Spleen (tissue), 11 donors: ENCODE results near the gene NEO1. TPM values are rescaled to one million over a fixed set of nuclear protein-coding genes. Genes with fewer than 3 reads are reported as not detected.

Experiments used
- DNase-seq: peaks from one replicate; pipeline ENCODE4 v3.0.0-alpha.2; 2020
- H3K27ac ChIP-seq, 8 donors: fragments of 200-600 bp; sonication (generic) in 7 of 8; 1 replicate in 4 of 8; 2 replicates in 4 of 8; pipeline versions ENCODE4 v1.5.0 to v1.8.0; 2016 to 2021; ENCODE audit warnings: inconsistent platforms in 4 of 8, mild to moderate bottlenecking in 4 of 8, moderate library complexity in 1 of 8
- H3K27me3 ChIP-seq, 7 donors: fragments of 200-600 bp; sonication (generic) in 6 of 7; replicated peaks in 1 of 7; 1 replicate in 4 of 7; 2 replicates in 3 of 7; pipeline versions ENCODE4 v1.5.0 to v1.8.0; 2016 to 2021; ENCODE audit warnings: inconsistent platforms in 3 of 7, mild to moderate bottlenecking in 1 of 7
- H3K36me3 ChIP-seq, 6 donors: fragments of 200-600 bp; sonication (generic) in 5 of 6; 1 replicate in 4 of 6; 2 replicates in 2 of 6; pipeline versions ENCODE4 v1.5.0 to v1.8.0; 2016 to 2021; ENCODE audit warnings: inconsistent platforms in 2 of 6
- H3K4me1 ChIP-seq, 6 donors: fragments of 200-600 bp; sonication (generic) in 5 of 6; 1 replicate in 3 of 6; 2 replicates in 3 of 6; pipeline versions ENCODE4 v1.5.0 to v1.8.0; 2016 to 2021; ENCODE audit warnings: inconsistent platforms in 3 of 6
- H3K4me3 ChIP-seq, 8 donors: fragments of 200-600 bp; sonication (generic) in 7 of 8; 1 replicate in 4 of 8; 2 replicates in 4 of 8; pipeline versions ENCODE4 v1.5.0 to v1.8.0; 2016 to 2021; ENCODE audit warnings: inconsistent platforms in 4 of 8, mild to moderate bottlenecking in 4 of 8, moderate library complexity in 2 of 8
- H3K9me3 ChIP-seq, 8 donors: fragments of 200-600 bp; sonication (generic) in 7 of 8; 1 replicate in 4 of 8; 2 replicates in 4 of 8; pipeline versions ENCODE4 v1.5.0 to v1.8.0; 2016 to 2021; ENCODE audit warnings: inconsistent platforms in 4 of 8
- CTCF ChIP-seq, 11 experiments: fragments of 200-600 bp in 7 of 11; fragments of 450-650 bp in 4 of 11; sonication (generic) in 4 of 11; IDR thresholded peaks in 8 of 11; conservative IDR thresholded peaks in 3 of 11; 1 replicate in 7 of 11; 2 replicates in 4 of 11; pipeline versions ENCODE4 v1.4.0 to v1.8.0; 2016 to 2021; ENCODE audit warnings: antibody characterized with exemption in 11 of 11, inconsistent platforms in 4 of 11, mild to moderate bottlenecking in 1 of 11
- POLR2A ChIP-seq, 3 donors: fragments of 450-650 bp; IDR thresholded peaks; one replicate each; pipeline ENCODE4 v1.5.1; 2017; ENCODE audit warnings: antibody characterized with exemption in 3 of 3, mild to moderate bottlenecking in 1 of 3
- POLR2AphosphoS5 ChIP-seq, 3 donors: sonication (generic); formaldehyde crosslinking; IDR thresholded peaks; one replicate each; pipeline ENCODE4 v1.5.1; 2017; ENCODE audit warnings: antibody characterized with exemption in 3 of 3
- WGBS, 5 donors: extraction: QIAGEN DNeasy Blood & Tissue Kit in 3 of 5; methylation state at CpG; one replicate each; pipeline versions ENCODE4 v1.1.5 to v1.1.7; 2013 to 2018; 5-methylcytosine and 5-hydroxymethylcytosine counted together
- intact Hi-C: fragments of 100-400 bp; cut with DNase I; formaldehyde crosslinking; loops from one replicate; pipeline ENCODE4 v1.15.0; 2023; ENCODE audit warnings: low total_unique reads
- polyA plus RNA-seq, 3 donors: library from polyadenylated mRNA; stranded (reverse); fragments of 200-250 nt; gene quantifications; one replicate each; pipeline ENCODE4 v1.2.1, GENCODE V29; 2013
- total RNA-seq, 7 donors: library from RNA; depleted of rRNA in 3 of 7; stranded (reverse); fragments of >200 nt in 3 of 7; fragmentation: NEBNext Ultra II Directional in 4 of 7; extraction: Animal tissue kit (Norgen Biotek cat#: 25700) in 4 of 7; gene quantifications; one replicate each; pipeline versions ENCODE4 v1.1.0 to v1.2.1, GENCODE V29; 2016 to 2021
- donor health status: healthy with polysubstance abuse.
- donor health status: DM: no; HTN: no; CAD: no; lungs with moderate emphysema.
- donor health status: DM: no; HTN: no; CAD: no.
- donor health status: Bipolar disorder and iron deficiency.
- donor health status: healthy.
- donor health status: DM: no; HTN: no; CAD: no.
- donor health status: DM: yes; HTN: yes; CAD: no.

Gene NEO1
- total and polyA plus RNA-seq, 10 donors: 1.4 to 14.3 (median 10.5) TPM

GRCh38 chr15:73303636-73304035, 251.4 kb downstream of the NEO1 start:
- peak overlapping the region in 6 of 8 donors; percentile 16 to 78 (median 59) for H3K27ac ChIP-seq
- no peak for TF ChIP-seq POLR2A (IDR thresholded peaks at IDR 0.05)
- no peak for TF ChIP-seq POLR2AphosphoS5 (IDR thresholded peaks at IDR 0.05)
- TF ChIP-seq CTCF (IDR thresholded peaks at IDR 0.05 in 8 of 11, conservative IDR thresholded peaks at IDR 0.05 in 3 of 11): no peak
- 24 to 49% (median 29%) methylated on average over 5 of the region's 5 CpGs for WGBS, 5 donors
- no peaks in the 10 kb centered on the region for H3K9me3 ChIP-seq
- no peak for DNase-seq
- peaks cover 0 to 45% (median 8%) of the 10 kb centered on the region in 6 donors for H3K4me1 ChIP-seq
- H3K36me3 ChIP-seq: peaks cover 0 to 28% (median 0%) of the 10 kb centered on the region in 6 donors
- intact Hi-C loops: no loop called here
- H3K4me3 ChIP-seq: peak overlapping the region in 1 of 8 donors; percentile 28
- H3K27me3 ChIP-seq: no peaks in the 10 kb centered on the region

GRCh38 chr15:73305331-73306211, 253.3 kb downstream of the NEO1 start:
- no peak for DNase-seq
- 65 to 77% (median 70%) methylated on average over 11 to 12 of the region's 12 CpGs for WGBS, 5 donors
- Histone ChIP-seq H3K36me3 (peaks cover 0 to 22% (median 0%) of the 10 kb centered on the region in 6 donors), H3K4me3 (no peak overlapping the region), H3K27me3 (no peaks in the 10 kb centered on the region), H3K9me3 (no peaks in the 10 kb centered on the region), H3K27ac (peak overlapping the region in 1 of 8 donors; percentile 78), H3K4me1 (peaks cover 0 to 40% (median 8%) of the 10 kb centered on the region in 6 donors)
- intact Hi-C loops: no loop called here
- TF ChIP-seq POLR2A (IDR thresholded peaks at IDR 0.05) (no peak), POLR2AphosphoS5 (IDR thresholded peaks at IDR 0.05) (no peak), CTCF (IDR thresholded peaks at IDR 0.05 in 8 of 11, conservative IDR thresholded peaks at IDR 0.05 in 3 of 11) (peak in 5 of 11 experiments; percentile 16 to 46 (median 30))

GRCh38 chr15:73308305-73308704, 256.0 kb downstream of the NEO1 start:
- DNase-seq: no peak

GRCh38 chr15:73313861-73314260, 261.6 kb downstream of the NEO1 start:
- Histone ChIP-seq H3K4me3 (no peak overlapping the region), H3K4me1 (peaks cover 0 to 10% (median 2%) of the 10 kb centered on the region in 6 donors), H3K9me3 (no peaks in the 10 kb centered on the region), H3K27me3 (peaks cover 0 to 19% (median 3%) of the 10 kb centered on the region in 7 donors), H3K27ac (no peak overlapping the region), H3K36me3 (no peaks in the 10 kb centered on the region)
- intact Hi-C loops: no loop called here
- TF ChIP-seq POLR2A (IDR thresholded peaks at IDR 0.05) (no peak), POLR2AphosphoS5 (IDR thresholded peaks at IDR 0.05) (no peak), CTCF (IDR thresholded peaks at IDR 0.05 in 8 of 11, conservative IDR thresholded peaks at IDR 0.05 in 3 of 11) (no peak)
- no peak for DNase-seq
- WGBS, 5 donors: 63 to 69% (median 67%) methylated on average over 2 of the region's 2 CpGs

More at GRCh38 chr15:73308305-73308704, 256.0 kb downstream of the NEO1 start:
- no peaks in the 10 kb centered on the region for H3K36me3 ChIP-seq
- 85 to 96% (median 92%) methylated on average over 8 of the region's 8 CpGs for WGBS, 5 donors
- TF ChIP-seq POLR2A (IDR thresholded peaks at IDR 0.05) (no peak), POLR2AphosphoS5 (IDR thresholded peaks at IDR 0.05) (no peak)
- no peaks in the 10 kb centered on the region for H3K9me3 ChIP-seq
- no peak overlapping the region for H3K27ac ChIP-seq
- H3K27me3 ChIP-seq: peaks cover 0 to 3% (median 0%) of the 10 kb centered on the region in 7 donors
- intact Hi-C loops: no loop called here
- H3K4me3 ChIP-seq: no peak overlapping the region
- H3K4me1 ChIP-seq: peaks cover 0 to 28% (median 7%) of the 10 kb centered on the region in 6 donors
